ENCODE measurements around the gene GIMD1.
"Not testable (repeated sequence)": the region's sequence is repeated elsewhere in the genome, so short reads cannot be mapped to it uniquely, and the experiment has no call there.

Gene GIMD1

GRCh38 chr4:106347167-106347566 is 21.4 kb downstream of the GIMD1 start:
- no peak for DNase-seq

GRCh38 chr4:106344647-106344970 is 24.0 kb downstream of the GIMD1 start:
- no peak for DNase-seq

GRCh38 chr4:106343865-106344646 is 24.5 kb downstream of the GIMD1 start:
- DNase-seq = no peak

- DNase-seq = no peak
Observed at GRCh38 chr4:106340774-106341173, 27.8 kb downstream of the GIMD1 start.

- DNase-seq = no peak
Observed at GRCh38 chr4:106339431-106339830, 29.1 kb downstream of the GIMD1 start.

GRCh38 chr4:106338671-106339070 is 29.9 kb downstream of the GIMD1 start:
- no peak for DNase-seq

DNA sequence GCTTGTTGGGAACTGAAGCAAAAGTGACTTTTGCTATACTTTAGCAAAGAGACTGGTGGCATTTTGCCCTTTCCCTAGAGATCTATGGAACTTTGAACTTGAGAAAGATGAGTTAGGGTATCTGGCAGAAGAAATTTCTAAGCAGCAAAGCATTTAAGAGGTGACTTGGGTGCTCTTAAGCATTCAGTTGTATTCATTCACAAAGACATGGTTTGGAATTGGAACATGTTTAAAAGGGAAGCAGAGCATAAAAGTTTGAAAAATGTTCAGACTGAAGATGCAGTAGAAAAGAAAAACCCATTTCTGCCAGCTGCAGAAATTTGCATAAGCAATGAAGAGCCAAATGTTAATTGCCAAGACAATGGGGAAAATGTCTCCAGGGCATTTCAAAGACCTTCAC is 30.7 kb downstream of the GIMD1 start:
- DNase-seq = no peak

DNA sequence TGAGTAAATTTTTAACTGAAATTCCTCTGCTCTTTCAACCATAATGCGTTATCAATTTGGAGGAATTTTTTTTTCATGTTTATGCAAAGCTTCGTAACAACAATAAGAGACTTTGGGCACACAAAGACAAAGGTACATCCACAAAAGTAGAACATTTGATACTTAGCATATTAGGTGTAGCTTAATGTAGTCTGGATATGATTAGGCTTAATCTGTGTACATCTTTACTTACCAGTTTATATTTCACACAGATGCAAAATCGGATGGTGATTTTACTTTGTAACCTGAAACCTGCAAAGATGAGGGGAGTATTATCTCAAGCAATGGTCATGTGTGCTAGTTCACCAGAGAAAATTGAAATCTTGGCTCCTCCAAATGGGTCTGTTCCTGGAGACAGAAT is 32.0 kb downstream of the GIMD1 start:
- no peak for DNase-seq

DNA sequence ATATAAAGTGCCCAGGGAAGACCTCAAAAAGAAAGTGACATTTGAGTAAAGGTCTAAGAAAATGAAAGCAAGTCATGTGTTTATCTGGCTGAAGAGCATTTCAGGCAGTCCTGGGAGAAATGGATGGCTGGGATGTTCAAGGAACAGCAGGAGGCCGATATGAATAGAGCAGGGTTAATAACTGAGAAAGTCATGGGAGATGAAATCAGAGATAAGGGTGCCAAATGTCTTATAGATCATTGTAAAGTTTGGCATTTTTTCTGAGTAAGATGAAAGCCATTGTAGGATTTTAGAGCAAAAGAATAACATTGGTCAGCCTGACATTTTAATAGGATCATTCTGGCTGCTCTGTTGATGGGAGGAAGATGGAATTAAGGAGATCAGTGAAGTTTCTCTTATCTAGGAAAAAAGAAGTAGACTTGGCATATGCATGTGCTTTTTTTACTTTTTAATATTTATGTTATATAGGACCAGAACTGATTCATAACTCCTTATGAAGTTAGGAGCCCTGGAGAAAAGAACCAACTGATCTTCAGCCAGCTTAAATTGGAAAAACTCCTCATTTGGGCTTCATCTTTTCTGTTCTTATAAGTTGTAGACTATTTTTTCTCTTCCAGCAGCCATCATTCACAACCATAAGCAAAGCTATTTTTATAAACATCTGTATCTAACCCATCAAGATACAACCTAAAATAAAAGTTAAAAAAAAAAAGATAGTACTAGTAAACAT is 33.7 kb downstream of the GIMD1 start:
- DNase-seq = no peak

GRCh38 chr4:106333186-106333585 is 35.4 kb downstream of the GIMD1 start:
- no peak for DNase-seq

DNA sequence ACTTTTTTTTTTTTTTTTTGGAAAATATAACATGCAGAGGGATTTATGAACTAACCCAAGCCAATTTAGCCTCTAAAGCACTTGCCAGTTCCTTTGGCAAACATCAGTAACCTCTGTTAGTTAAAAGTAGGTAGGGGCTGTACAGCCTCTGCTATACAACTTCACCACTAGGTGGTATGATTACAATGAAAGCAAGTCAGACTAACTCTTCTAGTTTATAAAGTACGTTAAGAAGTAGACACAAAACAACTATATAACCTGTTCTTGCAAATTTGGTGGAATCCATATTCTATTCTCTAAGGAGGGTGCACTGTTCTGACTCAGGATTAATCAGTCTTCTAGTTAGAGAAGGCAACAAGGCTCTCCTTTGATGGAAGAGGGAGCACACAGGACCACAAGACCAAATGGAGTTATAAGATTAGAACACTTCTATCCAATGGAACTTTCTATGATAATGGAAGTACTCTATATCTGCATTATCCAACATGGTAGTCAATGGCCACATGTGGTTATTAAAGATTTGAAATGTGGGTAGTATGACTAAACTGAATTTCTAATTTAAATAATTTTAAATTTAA is 39.4 kb downstream of the GIMD1 start:
- DNase-seq = peak; percentile 42

- DNase-seq = no peak
Observed at GRCh38 chr4:106325800-106326199, 42.8 kb downstream of the GIMD1 start.

- no peak for DNase-seq
Observed at GRCh38 chr4:106323119-106323518, 45.5 kb downstream of the GIMD1 start.

- not testable (repeated sequence) for DNase-seq
Observed at GRCh38 chr4:106321814-106322213, 46.8 kb downstream of the GIMD1 start.

- DNase-seq = not testable (repeated sequence)
Observed at GRCh38 chr4:106321168-106321567, 47.4 kb downstream of the GIMD1 start.

- DNase-seq = no peak
Observed at GRCh38 chr4:106320235-106320634, 48.3 kb downstream of the GIMD1 start.

- DNase-seq = no peak
Observed at GRCh38 chr4:106318511-106318910, 50.1 kb downstream of the GIMD1 start.

DNA sequence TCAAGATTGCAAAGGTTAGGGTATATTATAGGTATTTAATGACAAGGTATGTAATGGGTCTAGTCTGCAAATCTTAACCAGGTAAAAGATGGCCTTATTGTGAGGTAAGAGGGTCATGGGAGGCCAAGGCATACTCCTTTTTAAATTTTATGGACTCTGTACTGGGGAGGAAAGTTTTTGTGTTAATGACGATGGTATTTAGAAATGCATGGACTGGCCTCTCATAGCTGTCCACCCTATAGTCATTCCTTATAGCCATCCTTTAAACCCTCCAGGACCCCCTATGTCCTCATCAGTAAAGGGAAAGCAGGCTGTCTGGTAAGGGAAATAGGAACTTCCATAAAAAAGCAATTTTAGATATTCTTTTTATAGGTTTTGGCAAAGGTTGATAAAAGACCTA is 50.8 kb downstream of the GIMD1 start:
- no peak for DNase-seq

- DNase-seq = no peak
Observed at GRCh38 chr4:106316773-106317409, 51.7 kb downstream of the GIMD1 start.

- DNase-seq = peak; percentile 94
Observed at GRCh38 chr4:106315968-106316772, 52.4 kb downstream of the GIMD1 start, which contains the start of the genes AIMP1 and TBCK. TSS of gene AIMP1 (plus strand) at chr4:106316550. CDS start at chr4:106325010, 8,460 bp downstream. TSS of gene TBCK (minus strand) at chr4:106316209. CDS start at chr4:106308960, 7,249 bp downstream.

DNA sequence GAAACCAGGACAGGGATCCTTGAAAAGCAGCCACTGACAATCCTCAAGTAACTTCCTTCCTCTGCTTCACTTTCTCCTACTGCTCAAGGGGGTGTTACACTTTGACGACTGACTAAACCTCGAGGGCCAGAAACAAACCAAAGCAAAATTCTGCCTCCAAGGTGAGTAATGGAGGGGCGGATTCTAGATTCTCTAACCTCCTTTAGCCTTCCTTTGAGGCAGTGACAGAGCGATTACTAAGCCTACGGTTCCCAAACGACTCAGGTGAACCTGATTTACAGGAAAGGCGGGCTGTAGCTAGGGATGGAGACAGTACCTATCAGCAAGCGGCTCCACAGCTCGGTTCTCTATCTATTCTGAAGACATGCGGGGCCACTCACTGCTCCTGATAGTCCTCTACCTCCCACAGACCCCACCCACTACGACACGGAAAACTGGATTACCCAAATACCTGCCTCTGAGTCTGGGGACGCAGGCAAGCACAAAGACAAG is 53.1 kb downstream of the GIMD1 start:
- peak; percentile 59 for DNase-seq

DNA sequence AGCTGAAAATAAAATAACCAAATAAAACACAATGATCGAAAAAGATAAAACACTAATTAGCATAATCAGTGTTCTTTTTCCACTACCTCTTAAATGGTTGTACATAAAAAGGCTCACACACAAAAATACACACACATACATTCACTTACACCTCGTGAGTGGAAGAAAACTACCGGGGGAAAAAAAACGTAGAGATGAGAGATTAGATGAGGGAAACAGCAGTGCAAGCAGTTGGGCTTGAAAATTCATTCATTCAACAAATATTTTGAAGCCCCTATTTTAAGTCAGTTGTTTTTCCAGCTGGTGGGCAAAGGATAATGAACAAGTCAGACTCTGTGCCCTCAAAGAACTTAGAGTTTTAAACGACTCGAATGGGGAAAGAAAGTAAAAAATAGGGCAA is 53.6 kb downstream of the GIMD1 start:
- peak; percentile 22 for DNase-seq

Measured in CD4-positive, alpha-beta T cell treated with Interleukin-17A for 1 hour (primary cell).